Activated naive CD4-positive, alpha-beta T cell treated with anti-CD3 and anti-CD28 coated beads for 36 hours (primary cell): ENCODE measurements around the gene METTL16. TPM values are rescaled to one million over a fixed set of nuclear protein-coding genes. Genes with fewer than 3 reads are reported as not detected.

Experiments used
- CTCF ChIA-PET: fragments of 350-600 bp; sonication (Branson Sonifier 250); formaldehyde crosslinking; loops from one replicate; lab custom pipeline; 2021; ENCODE audit warnings: antibody characterized with exemption; lab: Charles Lee
- DNase-seq: peaks from one replicate; pipeline ENCODE4 v3.0.0-alpha.2; 2020
- H3K27ac Mint-ChIP-seq: one replicate; pipeline ENCODE4 v1.8.0; 2021; ENCODE audit warnings: mild to moderate bottlenecking, mixed read lengths
- H3K27me3 Mint-ChIP-seq: one replicate; pipeline ENCODE4 v1.8.0; 2021; ENCODE audit warnings: low read depth, mixed read lengths
- H3K36me3 Mint-ChIP-seq: one replicate; pipeline ENCODE4 v1.8.0; 2021; ENCODE audit warnings: low read depth, mixed read lengths
- H3K4me1 Mint-ChIP-seq: one replicate; pipeline ENCODE4 v1.8.0; 2021; ENCODE audit warnings: low read depth, mixed read lengths
- H3K4me3 Mint-ChIP-seq: one replicate; pipeline ENCODE4 v1.8.0; 2021; ENCODE audit warnings: mild to moderate bottlenecking, moderate library complexity, mixed read lengths
- H3K9me3 Mint-ChIP-seq: one replicate; pipeline ENCODE4 v1.8.0; 2021; ENCODE audit warnings: mixed read lengths
- intact Hi-C: fragments of 100-400 bp; cut with micrococcal nuclease; formaldehyde crosslinking; loops from one replicate; pipeline ENCODE4 v1.15.1; 2023
- total RNA-seq, 2 experiments: library from RNA; stranded (reverse); gene quantifications; one replicate each; pipeline ENCODE4 v1.2.3, GENCODE V29; 2021

The METTL16 gene
- total RNA-seq, 2 experiments from 2014 or later = 44.8 to 45.5 TPM

DNA sequence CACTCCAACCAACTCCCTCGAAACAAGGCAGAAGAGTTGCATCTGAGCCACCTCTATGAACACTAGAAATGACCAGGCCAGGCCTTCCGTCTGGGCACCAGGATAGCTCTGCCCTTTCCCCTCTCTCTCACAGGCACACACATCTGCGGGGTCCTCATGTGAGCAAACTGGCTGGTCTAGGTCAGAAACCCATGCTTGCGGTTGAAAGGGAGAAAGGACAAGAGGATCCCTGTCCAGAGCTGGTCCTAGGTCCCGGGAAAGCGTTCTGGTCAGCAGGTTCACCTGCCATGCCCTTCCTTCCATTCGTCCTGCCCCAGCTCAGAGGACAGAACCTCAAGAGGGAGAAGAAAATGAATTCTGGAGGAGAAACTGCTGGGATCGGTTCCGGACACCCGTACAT, 113.5 kb downstream of the METTL16 start:
- intact Hi-C loops = loop anchor here (10.0 kb wide), 1 partner anchor 1747 kb away; the partner anchor contains the start of genes CYB5D2 and ZZEF1

GRCh38 chr17:2397247-2398171, 114.2 kb downstream of the METTL16 start:
- Mint-ChIP-seq H3K27me3 (no peaks in the 10 kb centered on the region), H3K4me1 (peaks cover 46% of the 10 kb centered on the region), H3K9me3 (no peaks in the 10 kb centered on the region), H3K4me3 (peak overlapping the region; percentile 62), H3K27ac (peak overlapping the region; percentile 76), H3K36me3 (no peaks in the 10 kb centered on the region)
- DNase-seq = no peak
- CTCF ChIA-PET = interaction anchor here (0.6 kb wide), 1 partner anchor 94 kb away, joined by 4 read pairs; the partner anchor contains the start of gene SMG6
- intact Hi-C loops = loop anchor here (10.0 kb wide), 1 partner anchor 1747 kb away; the partner anchor contains the start of genes CYB5D2 and ZZEF1

More for the DNA sequence above, 113.5 kb downstream of the METTL16 start:
- Mint-ChIP-seq H3K27ac (peak overlapping the region; percentile 76), H3K9me3 (no peaks in the 10 kb centered on the region), H3K27me3 (no peaks in the 10 kb centered on the region), H3K36me3 (no peaks in the 10 kb centered on the region), H3K4me3 (peak overlapping the region; percentile 30), H3K4me1 (peaks cover 46% of the 10 kb centered on the region)
- DNase-seq = no peak
- CTCF ChIA-PET = interaction anchor here (0.6 to 0.7 kb wide), 2 partner anchors 16 to 95 kb away, joined by 3 to 4 read pairs; partner anchors contain the start of gene SMG6

GRCh38 chr17:2396568-2397246, 115.0 kb downstream of the METTL16 start:
- H3K9me3 Mint-ChIP-seq = no peaks in the 10 kb centered on the region
- peaks cover 3% of the 10 kb centered on the region for H3K36me3 Mint-ChIP-seq
- H3K4me1 Mint-ChIP-seq = peaks cover 47% of the 10 kb centered on the region
- intact Hi-C loops = loop anchor here (10.0 kb wide), 1 partner anchor 1748 kb away; the partner anchor contains the start of genes CYB5D2 and ZZEF1
- CTCF ChIA-PET = no interaction called here
- H3K4me3 Mint-ChIP-seq = peak overlapping the region; percentile 62
- no peaks in the 10 kb centered on the region for H3K27me3 Mint-ChIP-seq
- H3K27ac Mint-ChIP-seq = peak overlapping the region; percentile 76
- DNase-seq = peak; percentile 79

GRCh38 chr17:2396192-2396567, 115.5 kb downstream of the METTL16 start:
- intact Hi-C loops = loop anchor here (10.0 kb wide), 1 partner anchor 1749 kb away; the partner anchor contains the start of genes CYB5D2 and ZZEF1
- Mint-ChIP-seq H3K27ac (peak overlapping the region; percentile 63), H3K4me1 (peaks cover 50% of the 10 kb centered on the region), H3K4me3 (peak overlapping the region; percentile 62), H3K36me3 (peaks cover 3% of the 10 kb centered on the region), H3K9me3 (no peaks in the 10 kb centered on the region), H3K27me3 (no peaks in the 10 kb centered on the region)
- CTCF ChIA-PET = no interaction called here
- no peak for DNase-seq

GRCh38 chr17:2395258-2396181, 116.2 kb downstream of the METTL16 start:
- no peaks in the 10 kb centered on the region for H3K27me3 Mint-ChIP-seq
- CTCF ChIA-PET = no interaction called here
- peak overlapping the region; percentile 63 for H3K27ac Mint-ChIP-seq
- peak overlapping the region; percentile 62 for H3K4me3 Mint-ChIP-seq
- intact Hi-C loops = loop anchor here (10.0 kb wide), 1 partner anchor 1749 kb away; the partner anchor contains the start of genes CYB5D2 and ZZEF1
- no peaks in the 10 kb centered on the region for H3K9me3 Mint-ChIP-seq
- no peak for DNase-seq
- peaks cover 57% of the 10 kb centered on the region for H3K4me1 Mint-ChIP-seq
- peaks cover 3% of the 10 kb centered on the region for H3K36me3 Mint-ChIP-seq

GRCh38 chr17:2394775-2395201, 116.9 kb downstream of the METTL16 start:
- Mint-ChIP-seq H3K4me1 (peaks cover 63% of the 10 kb centered on the region), H3K4me3 (peak overlapping the region; percentile 78), H3K27ac (no peak overlapping the region), H3K27me3 (no peaks in the 10 kb centered on the region), H3K9me3 (no peaks in the 10 kb centered on the region), H3K36me3 (peaks cover 3% of the 10 kb centered on the region)
- DNase-seq = no peak
- intact Hi-C loops = loop anchor here (10.0 kb wide), 1 partner anchor 1750 kb away; the partner anchor contains the start of genes CYB5D2 and ZZEF1
- CTCF ChIA-PET = no interaction called here

DNA sequence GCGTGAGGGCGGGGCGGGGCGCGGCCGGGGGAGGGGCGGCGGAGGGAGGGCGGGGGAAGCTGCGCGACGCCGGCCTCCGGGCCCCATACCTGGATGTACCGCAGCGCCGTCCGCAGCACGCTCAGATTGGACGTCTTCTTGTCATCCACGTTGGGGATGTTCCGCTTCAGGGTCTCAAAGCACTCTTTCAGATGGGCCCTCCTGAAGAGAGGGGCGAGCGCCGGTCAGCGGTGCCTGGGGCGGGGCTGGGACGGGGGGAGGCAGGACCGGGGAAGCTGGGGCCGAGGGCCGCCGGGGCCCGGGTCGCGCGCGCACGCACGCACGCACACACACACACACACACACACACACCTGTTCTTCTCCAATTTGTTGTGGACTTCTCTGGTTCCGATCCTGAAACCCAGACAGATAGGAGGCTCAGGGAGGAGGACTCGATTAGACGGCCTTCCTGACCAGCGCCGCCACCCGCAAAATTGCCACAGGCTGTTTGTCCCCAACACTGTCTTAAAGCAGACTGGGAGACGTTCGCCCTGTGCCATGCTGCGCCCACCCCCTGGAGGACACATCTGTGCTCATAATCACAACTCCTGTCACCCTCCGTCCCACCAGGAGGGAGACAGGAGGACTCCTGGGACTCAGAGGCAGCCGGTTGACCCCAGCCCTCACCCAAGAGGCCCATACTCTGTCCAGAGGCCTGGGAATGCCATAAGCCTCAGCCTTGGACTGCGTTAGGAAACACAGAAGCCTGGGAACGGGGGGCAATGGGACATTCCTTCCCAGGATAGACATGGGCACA, 117.5 kb downstream of the METTL16 start:
- H3K4me1 Mint-ChIP-seq = peaks cover 63% of the 10 kb centered on the region
- no peaks in the 10 kb centered on the region for H3K9me3 Mint-ChIP-seq
- H3K36me3 Mint-ChIP-seq = peaks cover 3% of the 10 kb centered on the region
- peak overlapping the region; percentile 84 for H3K27ac Mint-ChIP-seq
- intact Hi-C loops = loop anchor here (2.0 to 10.0 kb wide), 4 partner anchors 91 to 1751 kb away; partner anchors contain the start of genes CLUH, CYB5D2, SMG6 and SRR
- no peak for DNase-seq
- H3K27me3 Mint-ChIP-seq = no peaks in the 10 kb centered on the region
- peak overlapping the region; percentile 78 for H3K4me3 Mint-ChIP-seq
- CTCF ChIA-PET = no interaction called here

GRCh38 chr17:2393174-2393953, 118.3 kb downstream of the METTL16 start:
- H3K27ac Mint-ChIP-seq = peak overlapping the region; percentile 94
- H3K36me3 Mint-ChIP-seq = peaks cover 3% of the 10 kb centered on the region
- intact Hi-C loops = loop anchor here (2.0 to 10.0 kb wide), 4 partner anchors 91 to 1751 kb away; partner anchors contain the start of genes CLUH, CYB5D2, SMG6 and SRR
- DNase-seq = peak; percentile 94
- H3K9me3 Mint-ChIP-seq = no peaks in the 10 kb centered on the region
- H3K27me3 Mint-ChIP-seq = no peaks in the 10 kb centered on the region
- CTCF ChIA-PET = interaction anchor here (3.3 to 4.6 kb wide), 2 partner anchors 11 to 23 kb away, joined by 31 to 50 read pairs; no protein-coding TSS in a partner anchor
- H3K4me3 Mint-ChIP-seq = peak overlapping the region; percentile 86
- peaks cover 65% of the 10 kb centered on the region for H3K4me1 Mint-ChIP-seq

DNA sequence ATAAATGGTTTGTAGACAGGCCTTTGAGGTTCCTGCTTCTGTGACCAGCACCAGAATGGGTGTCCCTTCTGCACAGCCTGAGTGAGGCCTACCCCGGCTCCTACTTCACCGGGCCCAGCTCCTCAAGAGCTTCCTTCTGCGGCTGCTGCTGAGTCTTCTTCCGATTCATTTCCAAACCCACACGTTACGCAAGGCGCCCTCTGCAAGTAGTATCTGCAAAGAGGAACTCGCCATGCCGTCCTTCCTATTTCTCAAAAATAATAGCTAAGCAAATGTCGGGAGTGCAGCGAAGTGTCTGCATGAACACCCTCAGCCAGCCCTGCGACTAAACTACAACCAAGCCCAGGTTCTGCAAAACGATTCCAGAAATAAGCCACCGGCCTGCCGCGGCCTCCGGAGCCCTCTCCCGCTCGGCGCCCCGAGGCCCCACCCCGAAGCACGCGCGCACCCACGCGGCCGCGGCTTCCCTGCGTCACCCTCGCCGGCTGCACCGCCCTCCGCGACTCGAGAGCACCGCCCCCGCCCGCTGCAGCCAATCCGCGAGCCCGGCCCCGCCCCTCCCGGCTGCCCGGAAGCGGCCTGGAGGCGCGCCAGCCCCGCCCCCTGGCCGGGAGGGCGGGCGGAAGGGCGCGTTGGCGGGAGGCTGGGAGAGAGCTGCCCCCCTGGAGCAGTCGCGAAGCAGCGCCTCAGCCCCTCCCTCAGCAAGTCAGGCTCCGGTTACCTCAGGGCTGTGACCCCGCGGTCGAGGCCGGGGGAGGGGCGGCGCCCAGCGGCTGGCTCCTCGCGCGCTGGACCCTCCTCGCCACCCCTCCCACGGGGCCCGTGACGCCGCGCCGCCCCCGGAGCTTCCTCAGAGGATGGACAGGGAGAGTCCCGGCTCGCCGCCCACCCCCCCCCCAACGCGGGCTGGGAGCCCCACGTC, 119.2 kb downstream of the METTL16 start:
- Mint-ChIP-seq H3K36me3 (peaks cover 4% of the 10 kb centered on the region), H3K27me3 (no peaks in the 10 kb centered on the region), H3K9me3 (no peaks in the 10 kb centered on the region), H3K27ac (peak overlapping the region; percentile 91), H3K4me3 (peak overlapping the region; percentile 88), H3K4me1 (peaks cover 57% of the 10 kb centered on the region)
- CTCF ChIA-PET = interaction anchor here (1.1 to 4.6 kb wide), 3 partner anchors 10 to 201 kb away, joined by 3 to 50 read pairs (median 31); partner anchors contain the start of gene PAFAH1B1
- peak; percentile 97 for DNase-seq
- intact Hi-C loops = loop anchor here (1.0 to 10.0 kb wide), 6 partner anchors 9 to 1752 kb away; partner anchors contain the start of genes CLUH, CYB5D2, MNT and SMG6
